ENCODE results near the gene RNF103. TPM values are rescaled to one million over a fixed set of nuclear protein-coding genes. Genes with fewer than 3 reads are reported as not detected.
"Not testable (repeated sequence)": the region's sequence is repeated elsewhere in the genome, so short reads cannot be mapped to it uniquely, and the experiment has no call there.

Gene RNF103
- total RNA-seq, 1 donor from 2014 or later: 40.1 TPM

- Histone ChIP-seq H3K36me3 (no peaks in the 10 kb centered on the region), H3K4me1 (peaks cover 48% of the 10 kb centered on the region), H3K9me3 (replicated peaks) (no peaks in the 10 kb centered on the region), H3K4me3 (no peak overlapping the region), H3K27me3 (ENCODE audit: low read depth) (no peaks in the 10 kb centered on the region), H3K27ac (replicated peaks) (peak overlapping the region; percentile 53)
- TF ChIP-seq CTCF (IDR thresholded peaks at IDR 0.05; ENCODE audit: borderline replicate concordance): no peak
- DNase-seq: no peak
- intact Hi-C loops (cut with micrococcal nuclease): no loop called here
These were observed 31.0 kb downstream of the RNF103 start for GRCh38 chr2:86592547-86593230.

- H3K9me3 ChIP-seq (replicated peaks); H3K27me3 ChIP-seq (ENCODE audit: low read depth); H3K27ac ChIP-seq (replicated peaks); DNase-seq; H3K36me3 ChIP-seq; intact Hi-C loops (cut with micrococcal nuclease); H3K4me3 ChIP-seq: not testable (repeated sequence)
- H3K4me1 ChIP-seq: peaks cover 28% of the 10 kb centered on the region
These were observed 34.0 kb downstream of the RNF103 start for GRCh38 chr2:86589701-86590100.

GRCh38 chr2:86584151-86584913 lies 39.3 kb downstream of the RNF103 start:
- H3K9me3 ChIP-seq (replicated peaks): no peaks in the 10 kb centered on the region
- no peak overlapping the region for H3K4me3 ChIP-seq
- DNase-seq: no peak
- H3K27ac ChIP-seq (replicated peaks): peak overlapping the region; percentile 30
- no peaks in the 10 kb centered on the region for H3K27me3 ChIP-seq (ENCODE audit: low read depth)
- peaks cover 14% of the 10 kb centered on the region for H3K4me1 ChIP-seq
- TF ChIP-seq CTCF (IDR thresholded peaks at IDR 0.05; ENCODE audit: borderline replicate concordance): no peak
- intact Hi-C loops (cut with micrococcal nuclease): no loop called here
- no peaks in the 10 kb centered on the region for H3K36me3 ChIP-seq

- no peaks in the 10 kb centered on the region for H3K27me3 ChIP-seq (ENCODE audit: low read depth)
- intact Hi-C loops (cut with micrococcal nuclease): no loop called here
- H3K4me3 ChIP-seq: no peak overlapping the region
- no peaks in the 10 kb centered on the region for H3K36me3 ChIP-seq
- H3K4me1 ChIP-seq: peaks cover 14% of the 10 kb centered on the region
- peaks cover 8% of the 10 kb centered on the region for H3K9me3 ChIP-seq (replicated peaks)
- H3K27ac ChIP-seq (replicated peaks): no peak overlapping the region
- DNase-seq: no peak
- TF ChIP-seq CTCF (IDR thresholded peaks at IDR 0.05; ENCODE audit: borderline replicate concordance): no peak
These were observed 43.1 kb downstream of the RNF103 start for GRCh38 chr2:86580560-86580959.

- TF ChIP-seq CTCF (IDR thresholded peaks at IDR 0.05; ENCODE audit: borderline replicate concordance): no peak
- intact Hi-C loops (cut with micrococcal nuclease): no loop called here
- no peak for DNase-seq
These were observed 45.7 kb downstream of the RNF103 start for GRCh38 chr2:86577817-86578456.

More at GRCh38 chr2:86577817-86578456, 45.7 kb downstream of the RNF103 start:
- no peaks in the 10 kb centered on the region for H3K27me3 ChIP-seq (ENCODE audit: low read depth)
- H3K9me3 ChIP-seq (replicated peaks): peaks cover 8% of the 10 kb centered on the region
- H3K27ac ChIP-seq (replicated peaks): no peak overlapping the region
- H3K4me3 ChIP-seq: no peak overlapping the region
- H3K4me1 ChIP-seq: no peaks in the 10 kb centered on the region
- no peaks in the 10 kb centered on the region for H3K36me3 ChIP-seq
